SK-N-SH (cell line): ENCODE results near the gene QRICH2. TPM values are rescaled to one million over a fixed set of nuclear protein-coding genes. Genes with fewer than 3 reads are reported as not detected.

Experiments
- CTCF ChIA-PET: fragments of 300-600, 350-600 bp; formaldehyde crosslinking; extraction: SDS; loops from one replicate; lab custom pipeline; 2021; lab: Yijun Ruan, JAX
- POLR2A ChIA-PET: fragments of 350-600 bp; sonication (Branson Sonifier 250); formaldehyde crosslinking; extraction: SDS; loops from one replicate; lab custom pipeline; 2020; ENCODE audit warnings: antibody characterized with exemption, inconsistent platforms; lab: Yijun Ruan, JAX
- DNase-seq: peaks from one replicate; pipeline ENCODE4 v3.0.0; 2012
- H2AFZ ChIP-seq: fragments of 200-600 bp; sonication (generic); 2 replicates; pipeline ENCODE4 v1.8.1; 2016; ENCODE audit warnings: antibody characterized with exemption, mild to moderate bottlenecking, low read depth
- H3F3A ChIP-seq: fragments of 200-600 bp; sonication (generic); replicated peaks from 2 replicates; pipeline ENCODE3; 2016; ENCODE audit warnings: antibody characterized with exemption, mild to moderate bottlenecking; ENCODE audit not compliant: insufficient read depth
- H3K27ac ChIP-seq, 2 experiments: fragments of 200-500 bp in 1 of 2; fragments of 200-600 bp in 1 of 2; sonication (Bioruptor generic) in 1 of 2; sonication (generic), shearing (Covaris generic) in 1 of 2; 2 replicates each; pipeline versions ENCODE4 v1.5.1 to v1.6.1; 2014 to 2016; ENCODE audit warnings: low read depth in 2 of 2, inconsistent platforms in 1 of 2, low read length in 1 of 2, mild to moderate bottlenecking in 1 of 2, mixed read lengths in 1 of 2
- H3K27me3 ChIP-seq: fragments of 200-600 bp; sonication (generic), shearing (Covaris generic); 2 replicates; pipeline ENCODE4 v1.6.1; 2016; ENCODE audit warnings: mixed run types; ENCODE audit not compliant: insufficient read depth
- H3K36me3 ChIP-seq, 2 experiments: fragments of 200-500 bp in 1 of 2; fragments of 200-600 bp in 1 of 2; sonication (Bioruptor generic) in 1 of 2; sonication (generic) in 1 of 2; replicated peaks in 1 of 2; 2 replicates each; pipeline versions ENCODE3 to v1.5.1; 2014 to 2016; ENCODE audit warnings: low read length in 1 of 2, mild to moderate bottlenecking in 1 of 2; ENCODE audit not compliant: insufficient read depth in 2 of 2, control insufficient read depth in 1 of 2
- H3K4me1 ChIP-seq, 2 experiments: fragments of 200-500 bp in 1 of 2; fragments of 200-600 bp in 1 of 2; sonication (Bioruptor generic) in 1 of 2; sonication (generic), shearing (Covaris generic) in 1 of 2; 2 replicates each; pipeline versions ENCODE4 v1.5.1 to v1.6.1; 2014 to 2016; ENCODE audit warnings: low read depth in 1 of 2, low read length in 1 of 2, mixed run types in 1 of 2; ENCODE audit not compliant: insufficient read depth in 2 of 2, control insufficient read depth in 1 of 2
- H3K4me2 ChIP-seq: fragments of 200-600 bp; sonication (generic), shearing (Covaris generic); 2 replicates; pipeline ENCODE4 v1.6.1; 2017; ENCODE audit warnings: mixed run types
- H3K4me3 ChIP-seq, 2 experiments: fragments of 200-500 bp in 1 of 2; fragments of 200-600 bp in 1 of 2; sonication (Bioruptor generic) in 1 of 2; sonication (generic), shearing (Covaris generic) in 1 of 2; 2 replicates each; pipeline versions ENCODE4 v1.5.1 to v1.8.1; 2014 to 2016; ENCODE audit warnings: low read depth in 2 of 2, inconsistent platforms in 1 of 2, low read length in 1 of 2, mild to moderate bottlenecking in 1 of 2, mixed read lengths in 1 of 2, moderate library complexity in 1 of 2
- H3K79me2 ChIP-seq: fragments of 200-600 bp; sonication (generic); 2 replicates; pipeline ENCODE4 v1.8.1; 2017; ENCODE audit warnings: mild to moderate bottlenecking; ENCODE audit not compliant: insufficient read depth
- H3K9ac ChIP-seq: fragments of 200-600 bp; sonication (generic); 2 replicates; pipeline ENCODE4 v1.6.1; 2017; ENCODE audit warnings: mixed run types
- H3K9me2 ChIP-seq: fragments of 200-600 bp; sonication (generic); 2 replicates; pipeline ENCODE4 v1.6.1; 2017; ENCODE audit warnings: mixed run types
- H3K9me3 ChIP-seq: fragments of 200-600 bp; sonication (generic); 2 replicates; pipeline ENCODE4 v1.6.1; 2017; ENCODE audit warnings: mixed run types, mild to moderate bottlenecking, moderate library complexity
- H4K20me1 ChIP-seq: fragments of 200-600 bp; sonication (generic); 2 replicates; pipeline ENCODE4 v1.6.1; 2017; ENCODE audit warnings: mild to moderate bottlenecking, mixed run types; ENCODE audit not compliant: insufficient read depth
- EP300 ChIP-seq, 2 experiments: IDR thresholded peaks; 2 replicates each; pipeline versions ENCODE4 v1.4.0 to v1.6.1; 2012; ENCODE audit warnings: borderline replicate concordance in 1 of 2, low read depth in 1 of 2, low read length in 1 of 2
- EZH2phosphoT487 ChIP-seq: fragments of 200-600 bp; sonication (generic); IDR thresholded peaks from 2 replicates; pipeline ENCODE4 v1.6.1; 2017; ENCODE audit warnings: low read depth, mixed run types, mild to moderate bottlenecking, antibody characterized with exemption, moderate library complexity, borderline replicate concordance
- JUND ChIP-seq: IDR thresholded peaks from 2 replicates; pipeline ENCODE4 v1.4.0; 2012
- MXI1 ChIP-seq: IDR thresholded peaks from 2 replicates; pipeline ENCODE4 v1.6.1; 2012; ENCODE audit warnings: mild to moderate bottlenecking, low read depth, low read length, improper control_type of control experiment
- RAD21 ChIP-seq: IDR thresholded peaks from 2 replicates; pipeline ENCODE4 v1.6.1; 2012; ENCODE audit warnings: mild to moderate bottlenecking, low read length
- RCOR1 ChIP-seq: fragments of 150-350 bp; IDR thresholded peaks from 2 replicates; pipeline ENCODE4 v1.6.1; 2017; ENCODE audit warnings: antibody characterized with exemption, low read length
- RFX5 ChIP-seq: IDR thresholded peaks from 2 replicates; pipeline ENCODE4 v1.6.1; 2012; ENCODE audit warnings: mild to moderate bottlenecking, improper control_type of control experiment, low read length
- RXRA ChIP-seq: IDR thresholded peaks from 2 replicates; pipeline ENCODE4 v1.4.0; 2012; ENCODE audit warnings: low read depth, mild to moderate bottlenecking, borderline replicate concordance
- SMC3 ChIP-seq: IDR thresholded peaks from 2 replicates; pipeline ENCODE4 v1.6.1; 2012; ENCODE audit warnings: low read depth, low read length, improper control_type of control experiment
- TCF12 ChIP-seq: IDR thresholded peaks from 2 replicates; pipeline ENCODE4 v1.4.0; 2012
- WGBS: methylation state at CpG from one replicate; pipeline ENCODE4 v1.1.6; 2017; ENCODE audit warnings: low lambda C conversion rate; 5-methylcytosine and 5-hydroxymethylcytosine counted together
- polyA plus RNA-seq, 3 experiments: library from polyadenylated mRNA; depleted of rRNA; stranded (reverse); fragments of >200 nt; gene quantifications; 2 replicates each; pipeline ENCODE4 v1.2.3, GENCODE V29; 2012
- TF ChIP-seq, protein P1 (sequence below): IDR thresholded peaks from 2 replicates; pipeline ENCODE4 v1.6.1; 2012; ENCODE audit warnings: mild to moderate bottlenecking, low read depth, low read length, moderate library complexity
- TF ChIP-seq, protein P2 (sequence below): IDR thresholded peaks from 2 replicates; pipeline ENCODE4; 2012
- TF ChIP-seq, protein P3 (sequence below): IDR thresholded peaks from 2 replicates; pipeline ENCODE4 v1.4.0; 2012; ENCODE audit warnings: low read depth
- TF ChIP-seq, protein P4 (sequence below): fragments of 150-350 bp; IDR thresholded peaks from 2 replicates; pipeline ENCODE4 v1.6.1; 2017; ENCODE audit warnings: antibody characterized with exemption, low read length, low read depth, borderline replicate concordance

The QRICH2 gene
- polyA plus RNA-seq, 1 of the 3 experiments (the other 2 are of a cell fraction), result 6.2 TPM

DNA sequence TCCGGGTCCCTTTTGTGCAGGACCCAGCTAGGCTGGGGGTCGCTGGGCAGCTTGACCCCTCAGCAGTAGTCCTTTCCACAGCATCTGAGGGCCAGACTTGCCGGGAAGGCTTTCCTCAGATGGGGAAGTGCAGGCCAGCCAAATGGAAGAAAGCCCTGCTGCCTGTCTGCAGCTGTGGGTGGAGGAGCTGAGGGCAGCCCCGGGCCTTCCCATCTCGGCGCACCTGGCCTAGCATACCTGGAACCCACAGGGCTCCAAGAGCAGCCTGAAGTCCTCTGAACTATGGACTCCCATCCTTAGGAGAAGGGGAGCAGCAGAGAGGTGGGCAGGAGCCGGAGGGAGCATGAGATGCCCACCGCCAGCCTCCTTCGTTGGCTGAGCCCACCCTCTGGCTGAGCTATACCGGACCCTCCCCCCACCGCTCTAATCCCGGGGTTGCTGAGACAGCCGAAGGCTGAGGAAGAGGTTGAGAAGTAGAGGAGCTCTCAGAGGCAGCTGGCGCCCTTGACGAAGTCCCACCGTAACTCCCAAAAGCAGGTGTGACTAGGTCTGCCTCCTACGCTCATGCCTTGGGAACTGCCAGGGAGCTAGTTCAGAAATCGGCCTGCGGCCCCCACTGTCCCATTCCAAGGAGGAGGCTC, 29.7 kb downstream of the QRICH2 start:
- Histone ChIP-seq H3K27me3 (no peaks in the 10 kb centered on the region), H3K9me3 (no peaks in the 10 kb centered on the region), H3K4me1 (peaks cover 5 to 10% of the 10 kb centered on the region in 2 experiments; a peak in 1 of 4 replicates), H3K9ac (no peak overlapping the region)
- POLR2A ChIA-PET, result no interaction called here
- TF ChIP-seq RFX5 (no peak), JUND (no peak), MXI1 (no peak), TCF12 (no peak), SMC3 (no peak), RXRA (no peak)
- TF ChIP-seq, protein P1, sequence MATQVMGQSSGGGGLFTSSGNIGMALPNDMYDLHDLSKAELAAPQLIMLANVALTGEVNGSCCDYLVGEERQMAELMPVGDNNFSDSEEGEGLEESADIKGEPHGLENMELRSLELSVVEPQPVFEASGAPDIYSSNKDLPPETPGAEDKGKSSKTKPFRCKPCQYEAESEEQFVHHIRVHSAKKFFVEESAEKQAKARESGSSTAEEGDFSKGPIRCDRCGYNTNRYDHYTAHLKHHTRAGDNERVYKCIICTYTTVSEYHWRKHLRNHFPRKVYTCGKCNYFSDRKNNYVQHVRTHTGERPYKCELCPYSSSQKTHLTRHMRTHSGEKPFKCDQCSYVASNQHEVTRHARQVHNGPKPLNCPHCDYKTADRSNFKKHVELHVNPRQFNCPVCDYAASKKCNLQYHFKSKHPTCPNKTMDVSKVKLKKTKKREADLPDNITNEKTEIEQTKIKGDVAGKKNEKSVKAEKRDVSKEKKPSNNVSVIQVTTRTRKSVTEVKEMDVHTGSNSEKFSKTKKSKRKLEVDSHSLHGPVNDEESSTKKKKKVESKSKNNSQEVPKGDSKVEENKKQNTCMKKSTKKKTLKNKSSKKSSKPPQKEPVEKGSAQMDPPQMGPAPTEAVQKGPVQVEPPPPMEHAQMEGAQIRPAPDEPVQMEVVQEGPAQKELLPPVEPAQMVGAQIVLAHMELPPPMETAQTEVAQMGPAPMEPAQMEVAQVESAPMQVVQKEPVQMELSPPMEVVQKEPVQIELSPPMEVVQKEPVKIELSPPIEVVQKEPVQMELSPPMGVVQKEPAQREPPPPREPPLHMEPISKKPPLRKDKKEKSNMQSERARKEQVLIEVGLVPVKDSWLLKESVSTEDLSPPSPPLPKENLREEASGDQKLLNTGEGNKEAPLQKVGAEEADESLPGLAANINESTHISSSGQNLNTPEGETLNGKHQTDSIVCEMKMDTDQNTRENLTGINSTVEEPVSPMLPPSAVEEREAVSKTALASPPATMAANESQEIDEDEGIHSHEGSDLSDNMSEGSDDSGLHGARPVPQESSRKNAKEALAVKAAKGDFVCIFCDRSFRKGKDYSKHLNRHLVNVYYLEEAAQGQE, result no peak
- TF ChIP-seq, protein P2, sequence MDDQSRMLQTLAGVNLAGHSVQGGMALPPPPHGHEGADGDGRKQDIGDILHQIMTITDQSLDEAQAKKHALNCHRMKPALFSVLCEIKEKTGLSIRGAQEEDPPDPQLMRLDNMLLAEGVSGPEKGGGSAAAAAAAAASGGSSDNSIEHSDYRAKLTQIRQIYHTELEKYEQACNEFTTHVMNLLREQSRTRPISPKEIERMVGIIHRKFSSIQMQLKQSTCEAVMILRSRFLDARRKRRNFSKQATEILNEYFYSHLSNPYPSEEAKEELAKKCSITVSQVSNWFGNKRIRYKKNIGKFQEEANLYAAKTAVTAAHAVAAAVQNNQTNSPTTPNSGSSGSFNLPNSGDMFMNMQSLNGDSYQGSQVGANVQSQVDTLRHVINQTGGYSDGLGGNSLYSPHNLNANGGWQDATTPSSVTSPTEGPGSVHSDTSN, result no peak
- TF ChIP-seq, all 33 proteins: peak for 0
- 94% methylated on average over 15 of the region's 19 CpGs for WGBS
- H2AFZ ChIP-seq, result no peak overlapping the region
- no peaks in the 10 kb centered on the region for H4K20me1 ChIP-seq
- no peak overlapping the region for H3K27ac ChIP-seq
- H3K9me2 ChIP-seq, result no peaks in the 10 kb centered on the region
- no peak overlapping the region for H3K4me3 ChIP-seq
- peaks cover 3% of the 10 kb centered on the region for H3F3A ChIP-seq
- no peak overlapping the region for H3K4me2 ChIP-seq
- no peaks in the 10 kb centered on the region for H3K36me3 ChIP-seq
- no peak for DNase-seq
- H3K79me2 ChIP-seq, result no peaks in the 10 kb centered on the region
- CTCF ChIA-PET, result interaction anchor here (0.8 to 8.8 kb wide), 33 partner anchors 9 to 347 kb away, joined by 3 to 332 read pairs (median 21); partner anchors contain the start of genes EXOC7, FOXJ1, QRICH2 and RNF157

DNA sequence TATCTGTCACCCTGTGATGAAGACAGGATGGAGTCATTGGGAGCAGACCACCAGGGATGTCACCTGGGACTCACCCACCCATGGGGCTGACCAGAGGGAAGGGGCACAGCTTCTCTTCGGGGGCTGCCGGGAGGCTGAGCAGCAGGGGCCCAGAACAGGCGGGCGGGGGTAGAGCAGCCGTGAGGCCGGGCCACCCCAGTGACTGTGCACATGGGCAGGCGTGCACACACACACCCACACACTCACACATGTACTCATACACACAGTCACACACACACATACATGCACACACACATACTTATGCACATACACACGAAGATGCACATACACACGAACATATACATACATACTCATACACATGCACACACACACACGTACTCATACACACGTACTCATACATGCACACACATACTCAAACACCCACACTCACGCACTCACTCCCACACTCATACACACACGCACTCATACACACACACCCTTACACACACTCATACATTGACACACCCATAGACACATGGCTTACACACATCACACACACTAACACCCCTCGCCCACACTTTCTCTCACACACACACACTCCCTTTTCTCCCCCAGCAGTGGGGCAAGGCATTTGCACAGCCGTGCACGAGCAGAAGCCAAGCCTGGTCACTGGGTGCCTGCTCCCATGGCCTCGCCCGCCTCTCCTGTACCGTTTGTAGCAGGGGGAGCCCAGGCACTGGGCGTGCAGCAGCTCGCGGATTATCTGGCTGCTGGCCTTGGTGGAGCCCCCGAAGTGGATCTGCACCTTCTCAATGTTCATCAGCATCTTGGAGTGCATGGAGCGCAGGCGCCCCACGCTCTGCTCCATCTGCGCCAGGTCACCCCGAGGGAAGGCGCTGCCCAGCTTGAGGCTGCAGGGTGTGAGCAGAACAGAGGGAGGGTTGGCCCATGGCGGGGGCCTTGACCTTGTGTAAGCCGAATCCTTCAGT, 30.5 kb downstream of the QRICH2 start:
- peaks cover 3% of the 10 kb centered on the region for H3F3A ChIP-seq
- H3K9ac ChIP-seq, result no peak overlapping the region
- ChIA-PET CTCF (interaction anchor here (0.8 to 8.8 kb wide), 16 partner anchors 9 to 275 kb away, joined by 3 to 332 read pairs (median 46); partner anchors contain the start of genes EXOC7, QRICH2, SPHK1 and UBALD2), POLR2A (no interaction called here)
- H3K9me2 ChIP-seq, result no peaks in the 10 kb centered on the region
- WGBS, result 94% methylated on average over 23 of the region's 31 CpGs
- H3K36me3 ChIP-seq, result no peaks in the 10 kb centered on the region
- TF ChIP-seq EP300 (IDR thresholded peaks at IDR 0.05; ENCODE audit: borderline replicate concordance in 1 of 2, low read depth in 1 of 2, low read length in 1 of 2) (no peak), EZH2phosphoT487 (no peak), RCOR1 (no peak), RXRA (no peak), RAD21 (no peak)
- TF ChIP-seq, protein P3, sequence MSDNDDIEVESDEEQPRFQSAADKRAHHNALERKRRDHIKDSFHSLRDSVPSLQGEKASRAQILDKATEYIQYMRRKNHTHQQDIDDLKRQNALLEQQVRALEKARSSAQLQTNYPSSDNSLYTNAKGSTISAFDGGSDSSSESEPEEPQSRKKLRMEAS, result no peak
- TF ChIP-seq, protein P4, sequence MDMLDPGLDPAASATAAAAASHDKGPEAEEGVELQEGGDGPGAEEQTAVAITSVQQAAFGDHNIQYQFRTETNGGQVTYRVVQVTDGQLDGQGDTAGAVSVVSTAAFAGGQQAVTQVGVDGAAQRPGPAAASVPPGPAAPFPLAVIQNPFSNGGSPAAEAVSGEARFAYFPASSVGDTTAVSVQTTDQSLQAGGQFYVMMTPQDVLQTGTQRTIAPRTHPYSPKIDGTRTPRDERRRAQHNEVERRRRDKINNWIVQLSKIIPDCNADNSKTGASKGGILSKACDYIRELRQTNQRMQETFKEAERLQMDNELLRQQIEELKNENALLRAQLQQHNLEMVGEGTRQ, result no peak
- H3K4me3 ChIP-seq, result no peak overlapping the region
- peaks cover 5 to 10% of the 10 kb centered on the region in 2 experiments; a peak in 1 of 4 replicates for H3K4me1 ChIP-seq
- H3K27ac ChIP-seq, result no peak overlapping the region
- no peaks in the 10 kb centered on the region for H3K27me3 ChIP-seq
- no peak overlapping the region for H2AFZ ChIP-seq
- H3K9me3 ChIP-seq, result no peaks in the 10 kb centered on the region
- H3K79me2 ChIP-seq, result no peaks in the 10 kb centered on the region
- no peaks in the 10 kb centered on the region for H4K20me1 ChIP-seq
- H3K4me2 ChIP-seq, result no peak overlapping the region
- peak; percentile 36 for DNase-seq
